Heart left ventricle (tissue), 13 donors: ENCODE results near the gene PLAAT4.

ENCODE experiments used
- CTCF ChIP-seq, 12 donors: fragments of 200-600 bp; sonication (generic) in 4 of 12; IDR thresholded peaks; one replicate each; pipeline versions ENCODE4 v1.5.0 to v1.8.0; 2018 to 2022; ENCODE audit warnings: antibody characterized with exemption in 12 of 12, mild to moderate bottlenecking in 5 of 12
- POLR2A ChIP-seq, 2 donors: fragments of 450-650 bp; IDR thresholded peaks; one replicate each; pipeline ENCODE4 v1.6.1; 2017; ENCODE audit warnings: antibody characterized with exemption in 2 of 2, mild to moderate bottlenecking in 2 of 2, moderate library complexity in 2 of 2
- donor health status: ischemic (EF 13 %, LVEDD 7.1; RV severe dilation, severe dysfunction).
- donor health status: DM: no; HTN: yes; CAD: no.
- donor health status: DM: no; HTN: no; CAD: no.
- donor health status: ischemic (EF 25% LVEDD 6.9; RV normal size, moderate dysfunction).
- donor health status: ischemic (EF 25% LVEDD 5.7; RV mildly dilated, moderate dysfunction).
- donor health status: ischemic (EF 35%, LVEDD 5.7; RV mildly dilated, moderate dysfunction).
- donor health status: nonischemic (EF 11% LVEDD 7.7; RV severe dilation, severe dysfunction).
- donor health status: DM: yes; HTN: yes; CAD: no.
- donor health status: PGD.
- donor health status: ischemic (EF 29% LVEDD 5.4; RV normal size, mild dysfunction).
- donor health status: nonischemic (EF 23%, LVEDD 6.1; RV moderate dilation, normal function).

- TF ChIP-seq POLR2A (IDR thresholded peaks at IDR 0.05) = no peak
- no peak for TF ChIP-seq CTCF (IDR thresholded peaks at IDR 0.05)
These were observed 32.6 kb upstream of the PLAAT4 start for GRCh38 chr11:63504054-63504453.
